Mucosa of stomach (tissue), 1 donor: ENCODE results near the gene HOXB1.
"Not testable (repeated sequence)": the region's sequence is repeated elsewhere in the genome, so short reads cannot be mapped to it uniquely, and the experiment has no call there.

ENCODE experiments used
- H3K27me3 ChIP-seq: one replicate; pipeline ENCODE4 v1.7.0; 2013; ENCODE audit warnings: mild to moderate bottlenecking, low read length; ENCODE audit not compliant: control insufficient read depth, insufficient read depth
- H3K36me3 ChIP-seq: one replicate; pipeline ENCODE4 v1.7.0; 2013; ENCODE audit warnings: low read length; ENCODE audit not compliant: control insufficient read depth, insufficient read depth
- H3K4me1 ChIP-seq: one replicate; pipeline ENCODE4 v1.7.0; 2013; ENCODE audit warnings: mild to moderate bottlenecking, low read length; ENCODE audit not compliant: control insufficient read depth, insufficient read depth
- H3K4me3 ChIP-seq: one replicate; pipeline ENCODE4 v1.7.0; 2013; ENCODE audit warnings: low read length
- H3K9ac ChIP-seq: one replicate; pipeline ENCODE4 v1.7.0; 2013; ENCODE audit warnings: mild to moderate bottlenecking, low read length, moderate library complexity
- H3K9me3 ChIP-seq: one replicate; pipeline ENCODE4 v1.7.0; 2013; ENCODE audit warnings: mild to moderate bottlenecking, low read length, moderate library complexity; ENCODE audit not compliant: control insufficient read depth
- donor health status: Pancreatic carcinoma.

The HOXB1 gene

DNA sequence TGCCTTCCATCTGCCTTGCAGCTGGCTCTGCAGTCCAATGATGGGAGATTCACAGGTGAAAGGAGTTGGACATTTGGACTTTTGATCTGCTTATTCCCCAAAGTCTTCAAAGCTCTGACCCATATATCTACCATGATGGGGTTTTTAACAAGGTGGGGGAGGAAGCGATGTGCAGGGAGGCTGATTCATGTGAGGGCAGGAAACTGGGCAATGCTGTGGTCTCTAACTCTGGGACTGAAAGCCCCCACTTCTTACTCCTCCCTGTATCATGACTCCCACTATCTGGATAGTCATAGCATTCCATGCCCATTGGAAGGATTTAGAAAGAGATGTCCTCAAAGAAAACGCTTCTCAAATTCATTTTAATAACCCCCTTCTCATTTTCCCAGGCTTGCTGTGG, 16.3 kb downstream of the HOXB1 start:
- H3K9me3 ChIP-seq, result no peaks in the 10 kb centered on the region
- no peak overlapping the region for H3K9ac ChIP-seq
- peaks cover 49% of the 10 kb centered on the region for H3K27me3 ChIP-seq
- H3K36me3 ChIP-seq, result no peaks in the 10 kb centered on the region
- H3K4me1 ChIP-seq, result no peaks in the 10 kb centered on the region
- no peak overlapping the region for H3K4me3 ChIP-seq

- Histone ChIP-seq H3K4me3 (no peak overlapping the region), H3K9ac (no peak overlapping the region), H3K9me3 (no peaks in the 10 kb centered on the region), H3K36me3 (no peaks in the 10 kb centered on the region), H3K4me1 (no peaks in the 10 kb centered on the region), H3K27me3 (peaks cover 49% of the 10 kb centered on the region)
These were observed 16.9 kb downstream of the HOXB1 start for GRCh38 chr17:48513666-48514455.

DNA sequence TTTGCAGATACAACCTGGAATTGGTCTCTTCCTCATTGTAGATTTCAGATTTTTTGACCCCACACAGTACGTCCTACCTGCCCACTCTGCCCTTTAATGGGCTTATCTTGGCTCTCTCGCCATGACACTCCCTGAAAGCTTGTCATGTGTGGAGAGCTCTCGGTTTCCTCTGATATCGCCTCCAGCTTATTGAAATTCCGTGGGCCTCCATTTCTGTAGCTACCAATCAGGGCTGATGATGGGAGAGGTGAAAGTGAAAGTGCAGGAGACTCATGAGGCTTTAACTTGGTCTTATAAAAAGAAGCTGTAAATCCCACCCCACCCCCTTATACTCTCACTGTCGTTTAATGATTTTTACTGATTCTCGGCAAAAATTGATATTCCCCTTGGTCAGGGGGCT, 17.7 kb downstream of the HOXB1 start:
- H3K4me1 ChIP-seq, result no peaks in the 10 kb centered on the region
- H3K36me3 ChIP-seq, result no peaks in the 10 kb centered on the region
- no peak overlapping the region for H3K9ac ChIP-seq
- H3K9me3 ChIP-seq, result no peaks in the 10 kb centered on the region
- peaks cover 48% of the 10 kb centered on the region for H3K27me3 ChIP-seq
- H3K4me3 ChIP-seq, result no peak overlapping the region

- Histone ChIP-seq H3K4me3 (no peak overlapping the region), H3K27me3 (peaks cover 38% of the 10 kb centered on the region), H3K9ac (no peak overlapping the region), H3K4me1 (no peaks in the 10 kb centered on the region), H3K9me3 (no peaks in the 10 kb centered on the region), H3K36me3 (no peaks in the 10 kb centered on the region)
These were observed 19.8 kb downstream of the HOXB1 start for GRCh38 chr17:48510761-48511604.

- Histone ChIP-seq H3K4me3 (no peak overlapping the region), H3K9me3 (no peaks in the 10 kb centered on the region), H3K36me3 (no peaks in the 10 kb centered on the region), H3K9ac (no peak overlapping the region), H3K27me3 (peaks cover 35% of the 10 kb centered on the region), H3K4me1 (no peaks in the 10 kb centered on the region)
These were observed 20.4 kb downstream of the HOXB1 start for GRCh38 chr17:48510381-48510760.

DNA sequence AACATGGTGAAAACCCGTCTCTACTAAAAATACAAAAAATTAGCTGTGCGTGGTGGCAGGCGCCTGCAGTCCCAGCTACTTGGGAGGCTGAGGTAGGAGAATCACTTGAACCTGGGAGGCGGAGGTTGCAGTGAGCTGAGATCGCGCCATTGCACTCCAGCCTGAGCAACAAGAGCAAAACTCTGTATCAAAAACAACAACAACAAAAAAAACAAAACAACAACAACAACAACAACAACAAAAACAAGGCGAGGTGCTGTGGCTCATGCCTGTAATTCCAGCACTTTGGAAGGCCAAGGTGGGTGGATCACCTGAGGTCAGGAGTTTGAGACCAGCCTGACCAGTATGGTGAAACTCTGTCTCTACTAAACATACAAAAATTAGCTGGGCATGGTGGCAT, 21.1 kb downstream of the HOXB1 start:
- H3K4me3 ChIP-seq, H3K9me3 ChIP-seq, H3K36me3 ChIP-seq, H3K9ac ChIP-seq, H3K4me1 ChIP-seq: not testable (repeated sequence)
- H3K27me3 ChIP-seq, result peaks cover 30% of the 10 kb centered on the region

- H3K4me1 ChIP-seq, result peaks cover 4% of the 10 kb centered on the region
- H3K4me3 ChIP-seq, result no peak overlapping the region
- H3K9ac ChIP-seq, result no peak overlapping the region
- no peaks in the 10 kb centered on the region for H3K9me3 ChIP-seq
- peaks cover 15% of the 10 kb centered on the region for H3K27me3 ChIP-seq
- no peaks in the 10 kb centered on the region for H3K36me3 ChIP-seq
These were observed 24.6 kb downstream of the HOXB1 start for GRCh38 chr17:48506246-48506645.

GRCh38 chr17:48505788-48506187, 25.0 kb downstream of the HOXB1 start:
- peaks cover 4% of the 10 kb centered on the region for H3K4me1 ChIP-seq
- H3K27me3 ChIP-seq, result peaks cover 15% of the 10 kb centered on the region
- H3K4me3 ChIP-seq, result no peak overlapping the region
- no peaks in the 10 kb centered on the region for H3K36me3 ChIP-seq
- no peak overlapping the region for H3K9ac ChIP-seq
- no peaks in the 10 kb centered on the region for H3K9me3 ChIP-seq

DNA sequence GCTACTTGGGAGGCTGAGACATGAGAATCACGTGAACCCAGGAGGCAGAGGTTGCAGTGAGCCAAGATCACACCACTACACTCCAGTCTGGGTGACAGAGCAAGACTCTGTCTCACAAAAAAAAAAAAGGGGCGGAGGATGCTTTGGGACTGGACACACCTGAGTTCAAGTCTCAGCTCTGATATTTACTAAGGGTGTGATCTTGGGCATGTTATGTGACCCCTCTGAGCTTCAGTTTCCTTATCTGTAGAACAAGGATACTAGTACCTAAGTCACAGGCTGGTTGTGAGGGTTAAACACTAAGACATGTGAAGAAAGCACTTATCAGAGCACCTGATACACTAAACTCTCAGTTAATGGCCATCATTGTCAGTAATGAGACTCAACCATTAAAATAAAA, 25.9 kb downstream of the HOXB1 start:
- H3K9ac ChIP-seq, result no peak overlapping the region
- H3K36me3 ChIP-seq, result no peaks in the 10 kb centered on the region
- peaks cover 15% of the 10 kb centered on the region for H3K27me3 ChIP-seq
- H3K9me3 ChIP-seq, result no peaks in the 10 kb centered on the region
- H3K4me3 ChIP-seq, result no peak overlapping the region
- H3K4me1 ChIP-seq, result peaks cover 4% of the 10 kb centered on the region

DNA sequence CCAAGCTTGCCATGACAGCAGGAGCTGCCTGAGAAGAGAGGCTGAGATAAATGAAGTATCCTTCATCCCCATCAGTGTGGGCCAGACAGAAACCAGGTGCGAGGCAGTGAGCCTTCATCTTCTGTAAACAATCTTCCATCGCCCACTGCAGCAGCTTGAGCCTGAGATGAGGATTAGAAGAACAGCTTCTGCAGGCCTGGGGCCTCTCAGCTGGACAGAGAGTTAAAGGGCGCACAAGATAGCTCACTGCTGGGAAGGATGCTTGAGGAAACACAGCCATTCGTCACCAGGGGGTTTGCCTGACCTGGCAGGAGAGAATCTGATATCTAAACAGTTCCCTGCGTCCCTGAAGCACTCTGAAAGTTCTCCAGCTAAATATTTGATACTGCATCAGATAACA, 27.1 kb downstream of the HOXB1 start:
- Histone ChIP-seq H3K4me1 (peaks cover 4% of the 10 kb centered on the region), H3K4me3 (no peak overlapping the region), H3K9me3 (no peaks in the 10 kb centered on the region), H3K9ac (no peak overlapping the region), H3K27me3 (peaks cover 15% of the 10 kb centered on the region), H3K36me3 (no peaks in the 10 kb centered on the region)

GRCh38 chr17:48502901-48503300, 27.9 kb downstream of the HOXB1 start:
- H3K4me3 ChIP-seq, result no peak overlapping the region
- H3K9ac ChIP-seq, result no peak overlapping the region
- no peaks in the 10 kb centered on the region for H3K9me3 ChIP-seq
- peaks cover 22% of the 10 kb centered on the region for H3K27me3 ChIP-seq
- H3K36me3 ChIP-seq, result no peaks in the 10 kb centered on the region
- H3K4me1 ChIP-seq, result peaks cover 4% of the 10 kb centered on the region

DNA sequence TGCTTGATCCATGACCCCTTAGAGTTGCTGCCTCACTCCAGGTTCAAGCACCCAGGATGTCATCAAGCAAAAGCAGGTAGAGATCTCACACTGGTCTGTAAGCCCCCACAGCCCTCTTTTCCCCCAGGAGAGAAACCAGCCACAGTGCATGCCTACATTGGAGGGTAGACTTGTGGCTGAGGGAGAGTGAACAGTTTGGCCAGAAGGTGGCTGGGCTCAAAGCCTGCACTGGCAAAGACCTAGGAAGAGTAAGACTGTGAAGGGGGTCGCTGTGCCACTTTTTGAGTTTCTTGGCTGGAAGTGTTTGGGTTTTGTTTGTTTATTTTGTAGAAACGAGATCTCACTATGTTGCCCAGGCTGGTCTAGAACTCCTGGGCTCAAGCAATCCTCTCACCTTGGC, 28.5 kb downstream of the HOXB1 start:
- H3K27me3 ChIP-seq, result peaks cover 26% of the 10 kb centered on the region
- H3K9ac ChIP-seq, result no peak overlapping the region
- no peaks in the 10 kb centered on the region for H3K36me3 ChIP-seq
- peaks cover 4% of the 10 kb centered on the region for H3K4me1 ChIP-seq
- H3K4me3 ChIP-seq, result no peak overlapping the region
- H3K9me3 ChIP-seq, result no peaks in the 10 kb centered on the region
